Endothelial cell of umbilical vein (primary cell): ENCODE measurements around the gene HJV. TPM values are rescaled to one million over a fixed set of nuclear protein-coding genes. Genes with fewer than 3 reads are reported as not detected.

Source experiments
- BruUV-seq: library from RNA; stranded (reverse); fragments of 400-500 nt; replicated peaks from 2 replicates; lab custom pipeline; 2021; lab: Mats Ljungman, UMichigan
- CTCF ChIA-PET: fragments of 300-600, 350-600 bp; sonication (Branson Sonifier 250); formaldehyde crosslinking; loops from one replicate; lab custom pipeline; 2021; ENCODE audit warnings: antibody characterized with exemption, inconsistent platforms; lab: Charles Lee
- POLR2A ChIA-PET: fragments of 300-600, 350-600 bp; sonication (Branson Sonifier 250); formaldehyde crosslinking; loops from one replicate; lab custom pipeline; 2021; ENCODE audit warnings: antibody characterized with exemption, inconsistent platforms; lab: Charles Lee
- DNase-seq: peaks from one replicate; pipeline ENCODE4 v3.0.0-alpha.2; 2011; ENCODE audit warnings: low read depth, low spot score
- FAIRE-seq: peaks from 2 replicates; lab custom pipeline; 2011; peaks lifted over from hg19 to GRCh38; lab: Jason Lieb, UNC
- H2AFZ ChIP-seq: 2 replicates; pipeline ENCODE4 v1.6.0; 2012; ENCODE audit warnings: low read depth, low read length, control low read depth, inconsistent platforms
- H3K27ac ChIP-seq: 2 replicates; pipeline ENCODE4 v1.5.1; 2011; ENCODE audit warnings: low read depth, mild to moderate bottlenecking, control low read depth, low read length, moderate library complexity; ENCODE audit not compliant: insufficient read depth
- H3K27me3 ChIP-seq, 2 experiments: 2 replicates each; pipeline versions ENCODE4 v1.6.0 to v1.6.1; 2011; ENCODE audit warnings: low read length in 2 of 2, mixed read lengths in 1 of 2; ENCODE audit not compliant: control insufficient read depth in 2 of 2, insufficient read depth in 2 of 2
- H3K36me3 ChIP-seq, 2 experiments: 2 replicates in 1 of 2; 3 replicates in 1 of 2; pipeline ENCODE4 v1.5.1; 2011; ENCODE audit warnings: low read length in 2 of 2, mild to moderate bottlenecking in 1 of 2, moderate library complexity in 1 of 2; ENCODE audit not compliant: control insufficient read depth in 2 of 2, insufficient read depth in 2 of 2; ENCODE audit errors: extremely low read depth in 1 of 2
- H3K4me1 ChIP-seq: 3 replicates; pipeline ENCODE4 v1.5.1; 2011; ENCODE audit warnings: mild to moderate bottlenecking, low read length; ENCODE audit not compliant: control insufficient read depth, insufficient read depth; ENCODE audit errors: extremely low read depth
- H3K4me2 ChIP-seq: 2 replicates; pipeline ENCODE4 v1.6.1; 2011; ENCODE audit warnings: low read length, control low read depth, mixed read lengths; ENCODE audit not compliant: insufficient read depth
- H3K4me3 ChIP-seq, 3 experiments: fragments of 200-600 bp in 1 of 3; sonication (generic), shearing (Covaris generic) in 1 of 3; replicated peaks in 1 of 3; 2 replicates each; pipeline ENCODE4 v1.5.1; 2011 to 2016; ENCODE audit warnings: control low read depth in 3 of 3, low read length in 3 of 3, mild to moderate bottlenecking in 2 of 3, inconsistent platforms in 1 of 3, low read depth in 1 of 3, moderate library complexity in 1 of 3; ENCODE audit not compliant: insufficient read depth in 1 of 3
- H3K79me2 ChIP-seq: 2 replicates; pipeline ENCODE4 v1.6.0; 2012; ENCODE audit warnings: low read length, inconsistent platforms; ENCODE audit not compliant: control insufficient read depth, insufficient read depth
- H3K9ac ChIP-seq: replicated peaks from 2 replicates; pipeline ENCODE3; 2011; ENCODE audit warnings: low read length, control low read depth; ENCODE audit not compliant: insufficient read depth; ENCODE audit errors: extremely low read depth
- H3K9me1 ChIP-seq: replicated peaks from 3 replicates; pipeline ENCODE4 v1.6.0; 2011; ENCODE audit warnings: mild to moderate bottlenecking, low read length; ENCODE audit not compliant: control insufficient read depth, insufficient read depth; ENCODE audit errors: extremely low read depth
- H3K9me3 ChIP-seq: replicated peaks from 2 replicates; pipeline ENCODE4 v1.5.1; 2012; ENCODE audit warnings: low read length, inconsistent platforms; ENCODE audit not compliant: control insufficient read depth, insufficient read depth
- H4K20me1 ChIP-seq: replicated peaks from 2 replicates; pipeline ENCODE3; 2011; ENCODE audit warnings: mild to moderate bottlenecking, low read length; ENCODE audit not compliant: control insufficient read depth, insufficient read depth; ENCODE audit errors: extremely low read depth
- EZH2 ChIP-seq: IDR thresholded peaks from 2 replicates; pipeline ENCODE4 v1.6.1; 2012; ENCODE audit warnings: borderline replicate concordance, low read depth, mild to moderate bottlenecking, moderate library complexity, low read length, inconsistent platforms; ENCODE audit not compliant: severe bottlenecking
- FOS ChIP-seq: IDR thresholded peaks from 2 replicates; pipeline ENCODE4 v1.6.1; 2011; ENCODE audit warnings: mild to moderate bottlenecking, low read length, moderate library complexity, borderline replicate concordance; ENCODE audit not compliant: insufficient read depth
- GATA2 ChIP-seq: IDR thresholded peaks from 2 replicates; pipeline ENCODE4 v1.7.0; 2011; ENCODE audit warnings: low read depth, mild to moderate bottlenecking, moderate library complexity, mixed read lengths, low read length; ENCODE audit not compliant: insufficient read length, insufficient read depth
- JUN ChIP-seq: IDR thresholded peaks from 2 replicates; pipeline ENCODE4 v1.6.1; 2011; ENCODE audit warnings: borderline replicate concordance, low read depth; ENCODE audit not compliant: insufficient read length, insufficient read depth
- MYC ChIP-seq: IDR thresholded peaks from one replicate; pipeline ENCODE4 v1.6.1; 2011; ENCODE audit warnings: mild to moderate bottlenecking, low read depth, low read length
- POLR2A ChIP-seq: IDR thresholded peaks from 2 replicates; pipeline ENCODE4 v1.6.1; 2012; ENCODE audit warnings: low read depth, mild to moderate bottlenecking, control low read depth, low read length
- POLR2AphosphoS5 ChIP-seq: IDR thresholded peaks from 2 replicates; pipeline ENCODE4 v1.6.1; 2012; ENCODE audit warnings: low read depth, mild to moderate bottlenecking, control low read depth, low read length, moderate library complexity; ENCODE audit not compliant: insufficient read depth
- dilution Hi-C: fragments of 300-500 bp; cut with MboI; formaldehyde crosslinking; loops from one replicate; pipeline ENCODE4 v1.15.0; 2019; ENCODE audit warnings: low sequenced_read_pairs; ENCODE audit not compliant: extremely low pct_ligation_motif_present
- intact Hi-C: fragments of 100-400 bp; cut with micrococcal nuclease; formaldehyde crosslinking; loops from one replicate; pipeline ENCODE4 v1.10.0; 2022
- polyA plus RNA-seq, 4 experiments: library from polyadenylated mRNA; depleted of rRNA in 3 of 4; stranded (reverse) in 3 of 4; unstranded in 1 of 4; fragments of >200 nt; gene quantifications; 2 replicates each; pipeline versions ENCODE4 v1.2.1 to v1.2.3, GENCODE V29; 2011 to 2012; ENCODE audit warnings: missing spikeins in 1 of 4
- total RNA-seq: library from RNA; stranded (reverse); gene quantifications from 2 replicates; pipeline ENCODE4 v1.2.3, GENCODE V29; 2021
- TF ChIP-seq, protein P1 (sequence below), 2 donors: IDR thresholded peaks; 1 replicate in 1 of 2; 2 replicates in 1 of 2; pipeline ENCODE4 v1.5.1; 2011; ENCODE audit warnings: low read length in 2 of 2, mild to moderate bottlenecking in 2 of 2, moderate library complexity in 2 of 2, control low read depth in 1 of 2, inconsistent platforms in 1 of 2, low read depth in 1 of 2; ENCODE audit not compliant: insufficient read depth in 1 of 2; ENCODE audit errors: extremely low read depth in 1 of 2
- TF ChIP-seq, protein P2 (sequence below): IDR thresholded peaks from 2 replicates; pipeline ENCODE4 v1.6.1; 2011; ENCODE audit not compliant: insufficient read depth, insufficient read length

The HJV gene
- total and polyA plus RNA-seq, 2 donors (not counting 3 experiments of a cell fraction or from before 2014, with no cell fraction given): not detected

DNA sequence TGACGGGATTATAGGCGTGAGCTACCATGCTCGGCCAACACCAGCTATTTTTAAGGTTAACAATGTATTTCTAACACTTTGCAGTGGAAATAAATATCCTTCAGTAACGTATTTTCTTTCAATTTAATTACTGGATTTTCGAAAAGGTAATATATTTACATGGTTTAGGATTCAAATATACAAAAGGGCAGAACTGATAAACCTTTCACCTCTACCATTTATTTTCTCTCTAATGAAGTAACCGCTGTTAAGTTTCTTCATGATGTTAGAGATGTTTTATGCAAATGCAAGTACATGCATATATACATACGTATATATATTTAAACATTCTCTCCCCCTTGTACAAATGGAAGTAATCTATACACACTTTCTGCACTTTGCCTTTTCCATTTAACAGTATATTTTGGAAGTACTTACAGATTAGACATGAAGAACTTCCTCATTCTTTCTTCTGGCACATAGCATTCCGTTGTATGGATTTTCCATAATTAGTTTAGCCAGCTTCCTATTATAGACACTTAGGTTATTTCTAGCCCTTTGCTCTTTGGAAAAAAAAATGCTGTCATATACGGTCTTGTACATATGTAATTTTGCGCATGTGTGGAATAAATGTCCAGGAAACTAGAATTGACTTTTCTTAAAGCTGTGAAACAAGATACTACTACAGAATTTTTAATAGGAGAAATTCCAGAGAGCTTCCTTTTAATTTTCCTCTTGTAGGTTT lies 14.9 kb upstream of the HJV start:
- peak; percentile 77 for FAIRE-seq

More for the DNA sequence above, 14.9 kb upstream of the HJV start:
- no TSS peak for BruUV-seq
- POLR2A ChIA-PET: interaction anchor here (0.8 to 5.2 kb wide), 3 partner anchors 15 to 755 kb away, joined by 3 to 83 read pairs (median 4); no protein-coding TSS in a partner anchor
- Histone ChIP-seq H3K9me3 (no peaks in the 10 kb centered on the region), H3K4me1 (peaks cover 9% of the 10 kb centered on the region), H3K27ac (no peak overlapping the region), H3K27me3 (no peaks in the 10 kb centered on the region), H3K79me2 (no peaks in the 10 kb centered on the region), H3K36me3 (no peaks in the 10 kb centered on the region), H3K4me3 (peak overlapping the region; percentile 42 to 64 (median 52)), H3K4me2 (peak overlapping the region; percentile 98), H3K9me1 (no peaks in the 10 kb centered on the region), H2AFZ (no peak overlapping the region), H4K20me1 (no peaks in the 10 kb centered on the region), H3K9ac (peak overlapping the region; percentile 32)
- intact Hi-C loops: no loop called here
- dilution Hi-C loops: no loop called here
- DNase-seq: peak; percentile 65
- CTCF ChIA-PET: interaction anchor here (1.4 to 3.8 kb wide), 6 partner anchors 16 to 210 kb away, joined by 4 to 11 read pairs (median 7); partner anchors contain the start of gene PIAS3
- TF ChIP-seq EZH2 (no peak), GATA2 (no peak), POLR2A (no peak), MYC (no peak), JUN (no peak), POLR2AphosphoS5 (no peak), FOS (no peak)
- TF ChIP-seq, protein P1, sequence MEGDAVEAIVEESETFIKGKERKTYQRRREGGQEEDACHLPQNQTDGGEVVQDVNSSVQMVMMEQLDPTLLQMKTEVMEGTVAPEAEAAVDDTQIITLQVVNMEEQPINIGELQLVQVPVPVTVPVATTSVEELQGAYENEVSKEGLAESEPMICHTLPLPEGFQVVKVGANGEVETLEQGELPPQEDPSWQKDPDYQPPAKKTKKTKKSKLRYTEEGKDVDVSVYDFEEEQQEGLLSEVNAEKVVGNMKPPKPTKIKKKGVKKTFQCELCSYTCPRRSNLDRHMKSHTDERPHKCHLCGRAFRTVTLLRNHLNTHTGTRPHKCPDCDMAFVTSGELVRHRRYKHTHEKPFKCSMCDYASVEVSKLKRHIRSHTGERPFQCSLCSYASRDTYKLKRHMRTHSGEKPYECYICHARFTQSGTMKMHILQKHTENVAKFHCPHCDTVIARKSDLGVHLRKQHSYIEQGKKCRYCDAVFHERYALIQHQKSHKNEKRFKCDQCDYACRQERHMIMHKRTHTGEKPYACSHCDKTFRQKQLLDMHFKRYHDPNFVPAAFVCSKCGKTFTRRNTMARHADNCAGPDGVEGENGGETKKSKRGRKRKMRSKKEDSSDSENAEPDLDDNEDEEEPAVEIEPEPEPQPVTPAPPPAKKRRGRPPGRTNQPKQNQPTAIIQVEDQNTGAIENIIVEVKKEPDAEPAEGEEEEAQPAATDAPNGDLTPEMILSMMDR (IDR thresholded peaks at IDR 0.05; ENCODE audit: extremely low read depth in 1 of 2, insufficient read depth in 1 of 2, low read depth in 1 of 2, low read length in 2 of 2): no peak
- TF ChIP-seq, protein P2, sequence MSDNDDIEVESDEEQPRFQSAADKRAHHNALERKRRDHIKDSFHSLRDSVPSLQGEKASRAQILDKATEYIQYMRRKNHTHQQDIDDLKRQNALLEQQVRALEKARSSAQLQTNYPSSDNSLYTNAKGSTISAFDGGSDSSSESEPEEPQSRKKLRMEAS: no peak
